Measurements from ENCODE around the gene TXLNG.

The TXLNG gene

GRCh38 chrX:16834806-16835205, 48.5 kb downstream of the TXLNG start:
- H3K36me3 ChIP-seq (ENCODE audit: control insufficient read depth in 1 of 2, insufficient read depth in 2 of 2, low read length in 2 of 2), result peaks cover 19 to 54% of the 10 kb centered on the region in 2 donors
- no peak overlapping the region for H3K9ac ChIP-seq (ENCODE audit: low read depth in 1 of 2, low read length in 2 of 2)
- no peaks in the 10 kb centered on the region for H3K27me3 ChIP-seq (ENCODE audit: control insufficient read depth in 1 of 2, insufficient read depth in 2 of 2, low read length in 2 of 2)
- H3K9me3 ChIP-seq (ENCODE audit: control insufficient read depth in 1 of 2, low read length in 2 of 2), result no peaks in the 10 kb centered on the region
- H3K27ac ChIP-seq (ENCODE audit: low read depth, low read length), result no peak overlapping the region
- no peak overlapping the region for H3K4me3 ChIP-seq (ENCODE audit: low read depth in 1 of 2, low read length in 2 of 2)
- peaks cover 0 to 4% of the 10 kb centered on the region in 2 donors for H3K4me1 ChIP-seq (ENCODE audit: control insufficient read depth in 1 of 2, insufficient read depth in 2 of 2, low read length in 2 of 2)

GRCh38 chrX:16836371-16836770, 50.1 kb downstream of the TXLNG start:
- no peaks in the 10 kb centered on the region for H3K27me3 ChIP-seq (ENCODE audit: control insufficient read depth in 1 of 2, insufficient read depth in 2 of 2, low read length in 2 of 2)
- no peak overlapping the region for H3K4me3 ChIP-seq (ENCODE audit: low read depth in 1 of 2, low read length in 2 of 2)
- no peak overlapping the region for H3K27ac ChIP-seq (ENCODE audit: low read depth, low read length)
- no peaks in the 10 kb centered on the region for H3K9me3 ChIP-seq (ENCODE audit: control insufficient read depth in 1 of 2, low read length in 2 of 2)
- peaks cover 19 to 58% of the 10 kb centered on the region in 2 donors for H3K36me3 ChIP-seq (ENCODE audit: control insufficient read depth in 1 of 2, insufficient read depth in 2 of 2, low read length in 2 of 2)
- H3K9ac ChIP-seq (ENCODE audit: low read depth in 1 of 2, low read length in 2 of 2), result no peak overlapping the region
- peaks cover 0 to 4% of the 10 kb centered on the region in 2 donors for H3K4me1 ChIP-seq (ENCODE audit: control insufficient read depth in 1 of 2, insufficient read depth in 2 of 2, low read length in 2 of 2)

- no peak overlapping the region for H3K9ac ChIP-seq (ENCODE audit: low read depth in 1 of 2, low read length in 2 of 2)
Observed at GRCh38 chrX:16838202-16839066, 52.2 kb downstream of the TXLNG start.

GRCh38 chrX:16839219-16839851, 53.1 kb downstream of the TXLNG start:
- Histone ChIP-seq H3K9me3 (ENCODE audit: control insufficient read depth in 1 of 2, low read length in 2 of 2) (no peaks in the 10 kb centered on the region), H3K27me3 (ENCODE audit: control insufficient read depth in 1 of 2, insufficient read depth in 2 of 2, low read length in 2 of 2) (no peaks in the 10 kb centered on the region), H3K9ac (ENCODE audit: low read depth in 1 of 2, low read length in 2 of 2) (no peak overlapping the region), H3K4me3 (ENCODE audit: low read depth in 1 of 2, low read length in 2 of 2) (no peak overlapping the region), H3K27ac (ENCODE audit: low read depth, low read length) (no peak overlapping the region), H3K36me3 (ENCODE audit: control insufficient read depth in 1 of 2, insufficient read depth in 2 of 2, low read length in 2 of 2) (peaks cover 7 to 49% of the 10 kb centered on the region in 2 donors), H3K4me1 (ENCODE audit: control insufficient read depth in 1 of 2, insufficient read depth in 2 of 2, low read length in 2 of 2) (peaks cover 0 to 4% of the 10 kb centered on the region in 2 donors)

More at GRCh38 chrX:16838202-16839066, 52.2 kb downstream of the TXLNG start:
- H3K9me3 ChIP-seq (ENCODE audit: control insufficient read depth in 1 of 2, low read length in 2 of 2), result no peaks in the 10 kb centered on the region
- H3K4me3 ChIP-seq (ENCODE audit: low read depth in 1 of 2, low read length in 2 of 2), result no peak overlapping the region
- H3K36me3 ChIP-seq (ENCODE audit: control insufficient read depth in 1 of 2, insufficient read depth in 2 of 2, low read length in 2 of 2), result peaks cover 7 to 51% of the 10 kb centered on the region in 2 donors
- no peaks in the 10 kb centered on the region for H3K27me3 ChIP-seq (ENCODE audit: control insufficient read depth in 1 of 2, insufficient read depth in 2 of 2, low read length in 2 of 2)
- H3K27ac ChIP-seq (ENCODE audit: low read depth, low read length), result no peak overlapping the region
- H3K4me1 ChIP-seq (ENCODE audit: control insufficient read depth in 1 of 2, insufficient read depth in 2 of 2, low read length in 2 of 2), result peaks cover 0 to 4% of the 10 kb centered on the region in 2 donors

- H3K36me3 ChIP-seq (ENCODE audit: control insufficient read depth in 1 of 2, insufficient read depth in 2 of 2, low read length in 2 of 2), result peaks cover 10 to 53% of the 10 kb centered on the region in 2 donors
- H3K4me1 ChIP-seq (ENCODE audit: control insufficient read depth in 1 of 2, insufficient read depth in 2 of 2, low read length in 2 of 2), result peaks cover 0 to 4% of the 10 kb centered on the region in 2 donors
- H3K27ac ChIP-seq (ENCODE audit: low read depth, low read length), result no peak overlapping the region
Observed at GRCh38 chrX:16839852-16840460, 53.7 kb downstream of the TXLNG start.

GRCh38 chrX:16842684-16843083, 56.4 kb downstream of the TXLNG start:
- Histone ChIP-seq H3K27me3 (ENCODE audit: control insufficient read depth in 1 of 2, insufficient read depth in 2 of 2, low read length in 2 of 2) (no peaks in the 10 kb centered on the region), H3K4me3 (ENCODE audit: low read depth in 1 of 2, low read length in 2 of 2) (no peak overlapping the region), H3K27ac (ENCODE audit: low read depth, low read length) (no peak overlapping the region), H3K9ac (ENCODE audit: low read depth in 1 of 2, low read length in 2 of 2) (no peak overlapping the region), H3K36me3 (ENCODE audit: control insufficient read depth in 1 of 2, insufficient read depth in 2 of 2, low read length in 2 of 2) (peaks cover 15 to 61% of the 10 kb centered on the region in 2 donors), H3K9me3 (ENCODE audit: control insufficient read depth in 1 of 2, low read length in 2 of 2) (no peaks in the 10 kb centered on the region), H3K4me1 (ENCODE audit: control insufficient read depth in 1 of 2, insufficient read depth in 2 of 2, low read length in 2 of 2) (peaks cover 0 to 4% of the 10 kb centered on the region in 2 donors)

More at GRCh38 chrX:16839852-16840460, 53.7 kb downstream of the TXLNG start:
- no peak overlapping the region for H3K4me3 ChIP-seq (ENCODE audit: low read depth in 1 of 2, low read length in 2 of 2)
- no peak overlapping the region for H3K9ac ChIP-seq (ENCODE audit: low read depth in 1 of 2, low read length in 2 of 2)
- no peaks in the 10 kb centered on the region for H3K27me3 ChIP-seq (ENCODE audit: control insufficient read depth in 1 of 2, insufficient read depth in 2 of 2, low read length in 2 of 2)
- H3K9me3 ChIP-seq (ENCODE audit: control insufficient read depth in 1 of 2, low read length in 2 of 2), result no peaks in the 10 kb centered on the region

GRCh38 chrX:16843208-16843909, 57.1 kb downstream of the TXLNG start:
- H3K4me1 ChIP-seq (ENCODE audit: control insufficient read depth in 1 of 2, insufficient read depth in 2 of 2, low read length in 2 of 2), result peaks cover 0 to 4% of the 10 kb centered on the region in 2 donors
- H3K9ac ChIP-seq (ENCODE audit: low read depth in 1 of 2, low read length in 2 of 2), result no peak overlapping the region
- peaks cover 12 to 62% of the 10 kb centered on the region in 2 donors for H3K36me3 ChIP-seq (ENCODE audit: control insufficient read depth in 1 of 2, insufficient read depth in 2 of 2, low read length in 2 of 2)
- no peak overlapping the region for H3K4me3 ChIP-seq (ENCODE audit: low read depth in 1 of 2, low read length in 2 of 2)
- no peaks in the 10 kb centered on the region for H3K9me3 ChIP-seq (ENCODE audit: control insufficient read depth in 1 of 2, low read length in 2 of 2)
- H3K27ac ChIP-seq (ENCODE audit: low read depth, low read length), result no peak overlapping the region
- H3K27me3 ChIP-seq (ENCODE audit: control insufficient read depth in 1 of 2, insufficient read depth in 2 of 2, low read length in 2 of 2), result no peaks in the 10 kb centered on the region

GRCh38 chrX:16845686-16846085, 59.4 kb downstream of the TXLNG start:
- no peak overlapping the region for H3K4me3 ChIP-seq (ENCODE audit: low read depth in 1 of 2, low read length in 2 of 2)
- H3K9me3 ChIP-seq (ENCODE audit: control insufficient read depth in 1 of 2, low read length in 2 of 2), result no peaks in the 10 kb centered on the region
- peaks cover 8 to 53% of the 10 kb centered on the region in 2 donors for H3K36me3 ChIP-seq (ENCODE audit: control insufficient read depth in 1 of 2, insufficient read depth in 2 of 2, low read length in 2 of 2)
- H3K9ac ChIP-seq (ENCODE audit: low read depth in 1 of 2, low read length in 2 of 2), result no peak overlapping the region
- H3K27me3 ChIP-seq (ENCODE audit: control insufficient read depth in 1 of 2, insufficient read depth in 2 of 2, low read length in 2 of 2), result no peaks in the 10 kb centered on the region
- no peak overlapping the region for H3K27ac ChIP-seq (ENCODE audit: low read depth, low read length)
- no peaks in the 10 kb centered on the region for H3K4me1 ChIP-seq (ENCODE audit: control insufficient read depth in 1 of 2, insufficient read depth in 2 of 2, low read length in 2 of 2)

- H3K27ac ChIP-seq (ENCODE audit: low read depth, low read length), result no peak overlapping the region
- H3K4me3 ChIP-seq (ENCODE audit: low read depth in 1 of 2, low read length in 2 of 2), result no peak overlapping the region
- H3K36me3 ChIP-seq (ENCODE audit: control insufficient read depth in 1 of 2, insufficient read depth in 2 of 2, low read length in 2 of 2), result peaks cover 22 to 57% of the 10 kb centered on the region in 2 donors
- no peak overlapping the region for H3K9ac ChIP-seq (ENCODE audit: low read depth in 1 of 2, low read length in 2 of 2)
- H3K27me3 ChIP-seq (ENCODE audit: control insufficient read depth in 1 of 2, insufficient read depth in 2 of 2, low read length in 2 of 2), result no peaks in the 10 kb centered on the region
- no peaks in the 10 kb centered on the region for H3K4me1 ChIP-seq (ENCODE audit: control insufficient read depth in 1 of 2, insufficient read depth in 2 of 2, low read length in 2 of 2)
- H3K9me3 ChIP-seq (ENCODE audit: control insufficient read depth in 1 of 2, low read length in 2 of 2), result no peaks in the 10 kb centered on the region
Observed at GRCh38 chrX:16848541-16848940, 62.3 kb downstream of the TXLNG start.

Measured in duodenal mucosa (tissue), 2 donors.